ENCODE data around the gene P3H2.
"Not testable (repeated sequence)": the region's sequence is repeated elsewhere in the genome, so short reads cannot be mapped to it uniquely, and the experiment has no call there.

P3H2 gene

GRCh38 chr3:189977174-189977573 is 143.5 kb downstream of the P3H2 start:
- no peak for DNase-seq

GRCh38 chr3:189975391-189975990 is 145.2 kb downstream of the P3H2 start:
- no peak for DNase-seq

- DNase-seq: no peak
Observed at GRCh38 chr3:189974359-189974758, 146.3 kb downstream of the P3H2 start.

- DNase-seq: no peak
Observed at GRCh38 chr3:189967254-189967865, 153.3 kb downstream of the P3H2 start.

- no peak for DNase-seq
Observed at GRCh38 chr3:189966843-189967242, 153.9 kb downstream of the P3H2 start.

GRCh38 chr3:189964623-189965332 is 155.9 kb downstream of the P3H2 start:
- no peak for DNase-seq

GRCh38 chr3:189962466-189962865 is 158.2 kb downstream of the P3H2 start:
- DNase-seq: no peak

GRCh38 chr3:189961522-189962161 is 159.1 kb downstream of the P3H2 start:
- peak; percentile 86 for DNase-seq

GRCh38 chr3:189961086-189961485 is 159.6 kb downstream of the P3H2 start:
- DNase-seq: not testable (repeated sequence)

GRCh38 chr3:189954733-189955665 is 165.7 kb downstream of the P3H2 start:
- no peak for DNase-seq

- DNase-seq: no peak
Observed at GRCh38 chr3:189953551-189953950, 167.1 kb downstream of the P3H2 start.

- DNase-seq: no peak
Observed at GRCh38 chr3:189952272-189952671, 168.4 kb downstream of the P3H2 start.

- DNase-seq: no peak
Observed at GRCh38 chr3:189950258-189950657, 170.4 kb downstream of the P3H2 start.

GRCh38 chr3:189949580-189949979 is 171.1 kb downstream of the P3H2 start:
- no peak for DNase-seq

- DNase-seq: no peak
Observed at GRCh38 chr3:189948724-189949045, 172.0 kb downstream of the P3H2 start.

- no peak for DNase-seq
Observed at GRCh38 chr3:189947948-189948723, 172.6 kb downstream of the P3H2 start.

- no peak for DNase-seq
Observed at GRCh38 chr3:189947068-189947467, 173.6 kb downstream of the P3H2 start.

GRCh38 chr3:189945935-189946709 is 174.6 kb downstream of the P3H2 start:
- no peak for DNase-seq

- no peak for DNase-seq
Observed at GRCh38 chr3:189944285-189945145, 176.2 kb downstream of the P3H2 start.

- no peak for DNase-seq
Observed at GRCh38 chr3:189942948-189943347, 177.7 kb downstream of the P3H2 start.
